Coronary artery (tissue), 2 donors: ENCODE measurements around the gene GNAL.

ENCODE experiments used
- DNase-seq: peaks from one replicate; pipeline ENCODE4 v3.0.0-alpha.2; 2017; ENCODE audit warnings: low spot score
- H3K27ac ChIP-seq, 2 donors: fragments of 200-600 bp; sonication (generic); one replicate each; pipeline ENCODE4 v1.5.1; 2016 to 2019
- H3K4me3 ChIP-seq: fragments of 200-600 bp; sonication (generic); 2 replicates; pipeline ENCODE4 v1.5.1; 2016; ENCODE audit warnings: mild to moderate bottlenecking, moderate library complexity
- CTCF ChIP-seq: fragments of 200-600 bp; sonication (generic); IDR thresholded peaks from one replicate; pipeline ENCODE4 v1.5.1; 2019; ENCODE audit warnings: antibody characterized with exemption

GNAL gene

GRCh38 chr18:11664286-11664685 lies 24.8 kb upstream of the GNAL start:
- H3K27ac ChIP-seq: no peak overlapping the region
- no peak for TF ChIP-seq CTCF
- H3K4me3 ChIP-seq: no peak overlapping the region
- no peak for DNase-seq

GRCh38 chr18:11665146-11665545 lies 23.9 kb upstream of the GNAL start:
- no peak for TF ChIP-seq CTCF
- Histone ChIP-seq H3K4me3 (no peak overlapping the region), H3K27ac (no peak overlapping the region)
- DNase-seq: no peak

GRCh38 chr18:11665587-11665986 lies 23.5 kb upstream of the GNAL start:
- TF ChIP-seq CTCF: no peak
- DNase-seq: no peak
- Histone ChIP-seq H3K27ac (no peak overlapping the region), H3K4me3 (no peak overlapping the region)

- Histone ChIP-seq H3K4me3 (no peak overlapping the region), H3K27ac (no peak overlapping the region)
- TF ChIP-seq CTCF: no peak
- no peak for DNase-seq
Measured at GRCh38 chr18:11666176-11666575, 22.9 kb upstream of the GNAL start.

GRCh38 chr18:11666831-11667230 lies 22.2 kb upstream of the GNAL start:
- no peak for DNase-seq
- TF ChIP-seq CTCF: no peak
- no peak overlapping the region for H3K27ac ChIP-seq
- no peak overlapping the region for H3K4me3 ChIP-seq

- H3K4me3 ChIP-seq: no peak overlapping the region
- TF ChIP-seq CTCF: no peak
- H3K27ac ChIP-seq: no peak overlapping the region
- DNase-seq: no peak
Measured at GRCh38 chr18:11667578-11667977, 21.5 kb upstream of the GNAL start.

- no peak for DNase-seq
- Histone ChIP-seq H3K27ac (no peak overlapping the region), H3K4me3 (no peak overlapping the region)
- TF ChIP-seq CTCF: no peak
Measured at GRCh38 chr18:11668441-11669169, 20.5 kb upstream of the GNAL start.
